Measurements from ENCODE around the gene ELL.

Gene ELL

DNA sequence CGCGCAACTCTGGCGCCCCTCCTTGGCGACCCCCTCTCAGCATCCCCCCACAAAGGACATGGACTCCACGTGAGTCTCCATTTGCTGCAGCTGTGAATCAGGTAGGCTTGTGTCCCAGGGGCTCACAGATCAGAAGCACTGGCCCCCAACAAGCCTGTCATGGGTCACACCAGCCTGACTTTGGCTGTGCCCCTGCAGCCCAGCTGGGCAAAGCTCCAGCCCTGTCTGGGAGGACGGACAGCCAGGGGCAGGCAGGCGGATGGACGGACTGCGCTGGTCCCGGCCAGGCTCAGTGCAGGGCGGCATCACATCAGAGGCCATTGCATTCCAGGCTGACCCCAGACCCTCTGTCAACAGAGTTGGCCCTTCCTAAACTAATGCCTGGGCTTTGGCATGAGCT lies 55.5 kb downstream of the ELL start:
- DNase-seq = no peak

DNA sequence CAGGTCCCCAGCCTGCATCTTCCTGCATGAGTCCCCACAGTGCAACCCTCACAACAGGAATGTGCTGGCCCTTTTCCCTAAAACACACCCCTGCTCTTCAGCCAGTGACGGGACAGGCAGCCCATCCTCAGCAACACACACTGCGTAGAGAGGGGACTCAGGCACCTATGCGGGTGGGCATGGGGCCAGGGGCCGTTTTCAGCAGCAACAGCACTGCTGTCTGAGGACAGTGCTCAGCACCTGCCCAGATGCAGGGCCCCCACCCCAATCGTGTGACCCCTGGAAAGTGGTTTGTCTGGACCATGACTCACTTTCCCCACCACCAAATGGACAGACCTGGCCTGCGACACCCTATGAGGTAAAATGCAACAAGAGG lies 55.9 kb downstream of the ELL start:
- DNase-seq = no peak

GRCh38 chr19:18465214-18465963 lies 56.5 kb downstream of the ELL start:
- no peak for DNase-seq

DNA sequence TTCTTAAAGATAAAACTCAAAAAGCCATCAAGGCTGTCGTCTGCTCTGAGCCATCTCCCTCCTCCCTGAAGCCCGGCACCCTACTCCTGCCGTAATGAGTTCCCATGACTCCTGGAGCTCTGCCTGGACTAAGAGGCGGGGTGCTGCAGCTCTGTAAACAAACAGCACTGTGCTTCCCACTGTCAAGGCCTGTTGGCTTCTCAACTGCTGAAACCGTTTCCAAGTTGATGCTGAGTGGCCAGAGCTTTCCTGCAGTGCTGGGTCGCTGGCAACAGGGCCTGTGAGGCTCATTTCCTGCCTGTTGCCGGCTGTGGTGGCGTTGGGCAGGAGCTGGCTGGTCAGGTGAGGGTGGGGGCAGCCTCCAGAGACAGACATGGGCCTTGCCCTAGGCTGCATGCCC lies 57.2 kb downstream of the ELL start:
- no peak for DNase-seq

GRCh38 chr19:18461471-18461870 lies 60.4 kb downstream of the ELL start:
- no peak for DNase-seq

DNA sequence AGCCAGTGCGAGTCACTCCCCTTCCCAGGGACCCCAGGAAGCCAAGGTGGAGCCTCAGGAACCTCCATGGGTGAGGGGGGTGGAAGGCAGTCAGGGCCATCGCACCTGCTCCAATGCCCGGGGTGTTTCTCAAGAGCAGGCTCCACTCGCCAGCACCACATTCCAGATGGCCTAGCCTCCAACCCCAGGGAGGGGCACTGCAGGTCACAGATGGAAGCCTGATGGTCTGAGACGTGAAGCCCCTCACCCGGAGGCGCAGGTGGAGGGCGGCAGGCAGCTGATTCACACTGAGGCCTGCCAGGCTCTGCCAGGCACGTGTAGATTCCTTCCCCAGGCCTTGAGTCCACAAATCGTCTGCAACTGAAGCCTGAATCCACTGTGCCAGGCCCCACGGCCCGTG lies 61.0 kb downstream of the ELL start:
- DNase-seq = no peak

DNA sequence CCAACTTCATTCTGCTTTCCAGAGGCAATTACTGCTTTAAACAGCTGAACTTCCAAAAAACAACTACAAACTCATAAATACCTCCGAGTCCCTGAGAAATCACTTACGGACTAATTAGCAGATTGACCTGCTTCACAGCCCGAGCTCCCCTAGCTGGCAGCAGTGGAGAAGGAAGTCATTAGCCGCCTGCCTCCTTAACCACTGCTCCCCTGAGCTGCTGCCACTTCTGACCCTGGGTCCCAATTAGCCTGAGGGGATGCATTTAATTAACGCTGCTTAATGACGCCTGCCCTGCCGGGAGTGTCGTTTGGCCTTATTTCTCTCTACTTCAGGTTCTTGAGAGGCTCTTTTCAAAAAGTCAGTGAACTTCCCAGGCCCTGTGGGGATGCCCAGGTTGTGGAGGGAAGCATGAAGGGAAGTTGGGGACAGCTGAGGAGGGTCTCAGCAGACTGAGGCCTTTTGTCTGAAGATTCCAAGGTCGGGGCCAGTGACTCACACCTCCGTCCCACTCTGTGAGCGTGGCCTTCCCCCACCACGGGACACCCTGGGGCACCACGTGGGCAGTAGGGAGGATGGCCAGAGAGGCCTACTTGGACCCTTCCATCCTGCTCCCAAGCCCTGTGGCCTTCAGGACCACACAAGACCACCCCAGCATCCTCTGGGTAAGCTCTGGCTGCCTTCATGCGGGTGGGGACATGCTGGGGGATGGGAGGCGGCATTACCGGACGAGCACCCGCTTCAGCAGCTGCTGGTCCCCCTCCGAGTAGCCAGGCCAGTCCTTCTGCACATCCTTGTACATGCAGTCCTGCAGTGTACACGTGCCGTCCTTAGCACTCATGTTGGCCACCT lies 64.2 kb downstream of the ELL start:
- no peak for DNase-seq

GRCh38 chr19:18456974-18457373 lies 64.9 kb downstream of the ELL start:
- no peak for DNase-seq

GRCh38 chr19:18456279-18456678 lies 65.6 kb downstream of the ELL start:
- no peak for DNase-seq

GRCh38 chr19:18453269-18454024 lies 68.4 kb downstream of the ELL start:
- DNase-seq = no peak

- DNase-seq = no peak
These were observed 69.5 kb downstream of the ELL start for GRCh38 chr19:18452386-18452785.

GRCh38 chr19:18450931-18451836 lies 70.7 kb downstream of the ELL start:
- no peak for DNase-seq

DNA sequence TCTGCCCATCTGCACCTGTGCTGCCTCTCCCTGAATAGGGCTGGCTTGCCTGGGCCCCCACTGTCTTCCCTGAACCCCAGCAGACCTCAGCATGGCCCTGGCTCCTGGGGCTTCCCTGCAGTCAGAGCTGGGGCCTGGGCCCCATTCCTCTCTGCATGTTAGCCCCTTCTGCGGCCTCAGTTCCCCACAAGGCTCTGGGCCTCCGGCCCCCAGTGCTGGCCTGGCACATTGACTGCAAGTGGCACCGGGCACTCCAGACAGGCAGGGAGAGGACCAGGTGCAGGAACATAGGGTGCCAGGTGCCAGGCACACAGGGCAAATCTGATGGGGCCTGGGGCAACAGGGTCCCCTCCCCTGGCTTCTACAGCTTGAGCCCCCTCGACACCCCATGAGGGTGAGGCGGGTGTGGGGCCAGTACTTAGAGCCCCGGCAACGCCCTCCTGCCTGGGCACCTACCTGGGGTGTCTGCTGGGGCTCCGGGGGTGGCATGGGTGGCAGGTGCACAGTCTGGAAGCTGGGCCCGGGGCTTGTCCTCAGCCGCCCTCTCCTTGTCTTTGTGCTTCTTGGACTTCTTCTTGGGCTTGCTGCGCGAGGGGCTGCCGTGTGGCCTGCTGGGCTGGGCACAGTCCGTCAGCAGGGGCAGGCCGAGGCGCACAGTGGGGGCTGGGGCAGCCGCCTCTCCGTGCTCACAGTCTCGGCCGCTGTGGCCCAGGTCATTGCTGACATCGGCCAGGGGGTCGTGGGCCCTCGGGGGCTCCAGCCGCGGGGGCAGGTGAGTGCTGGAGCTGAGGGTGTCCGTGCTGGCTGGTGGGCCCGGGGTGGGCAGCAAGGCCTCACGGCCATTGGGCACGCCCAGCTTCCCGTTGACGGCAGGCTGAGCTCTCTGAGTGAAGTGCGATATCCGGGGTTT lies 71.6 kb downstream of the ELL start:
- no peak for DNase-seq

- no peak for DNase-seq
These were observed 72.3 kb downstream of the ELL start for GRCh38 chr19:18449552-18449951.

GRCh38 chr19:18446811-18447359 lies 75.0 kb downstream of the ELL start:
- no peak for DNase-seq

GRCh38 chr19:18446145-18446810 lies 75.6 kb downstream of the ELL start:
- DNase-seq = no peak

- DNase-seq = no peak
These were observed 76.5 kb downstream of the ELL start for GRCh38 chr19:18445262-18445948.

DNA sequence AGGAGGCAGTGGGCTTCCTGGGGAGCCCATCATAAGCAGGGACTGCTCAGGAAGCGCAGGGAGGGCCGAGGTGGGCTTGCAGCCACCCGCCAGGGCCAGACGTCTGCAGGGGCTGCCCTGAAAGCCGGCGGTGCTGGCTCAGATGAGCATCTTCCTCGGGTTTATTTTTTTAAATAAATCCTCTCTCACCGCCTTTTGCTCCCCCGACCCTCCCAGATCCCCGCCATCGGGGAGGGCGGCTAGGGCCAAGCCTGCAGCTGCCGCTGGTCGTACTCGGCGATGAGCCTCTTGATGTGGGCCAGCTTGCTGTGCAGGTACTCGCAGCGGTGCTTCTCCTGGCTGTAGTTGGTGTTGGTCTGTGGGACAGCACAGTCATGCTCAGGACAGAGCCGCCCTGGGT lies 77.4 kb downstream of the ELL start:
- no peak for DNase-seq

- no peak for DNase-seq
These were observed 78.0 kb downstream of the ELL start for GRCh38 chr19:18443831-18444230.

GRCh38 chr19:18443406-18443805 lies 78.5 kb downstream of the ELL start:
- DNase-seq = no peak

Measured in NCI-H1417 treated with DMSO at 0.1 percent for 48 hours (cell line).